HepG2 (cell line): ENCODE data around the gene GALNT10. TPM values are rescaled to one million over a fixed set of nuclear protein-coding genes. Genes with fewer than 3 reads are reported as not detected.

Source experiments
- GPN1 ChIP-seq: sonication (generic); formaldehyde crosslinking; IDR thresholded peaks from 2 replicates; pipeline ENCODE4 v1.5.1; 2020; ENCODE audit warnings: missing genetic modification reagents, borderline replicate concordance
- HBP1 ChIP-seq: IDR thresholded peaks from 2 replicates; pipeline ENCODE4 v1.6.1; 2016; ENCODE audit warnings: low read depth, control low read depth
- HOXA9 ChIP-seq: sonication (generic); formaldehyde crosslinking; IDR thresholded peaks from 2 replicates; pipeline ENCODE4 v1.8.1; 2022; ENCODE audit warnings: missing genetic modification reagents, mild to moderate bottlenecking, moderate library complexity, borderline replicate concordance
- MED13 ChIP-seq: sonication (generic); formaldehyde crosslinking; IDR thresholded peaks from 2 replicates; pipeline ENCODE4 v1.5.0; 2020; ENCODE audit warnings: missing genetic modification reagents
- MEIS1 ChIP-seq: sonication (generic); formaldehyde crosslinking; IDR thresholded peaks from 2 replicates; pipeline ENCODE4 v1.9.0; 2021; ENCODE audit warnings: mild to moderate bottlenecking, missing genetic modification reagents, moderate library complexity, borderline replicate concordance
- POGZ ChIP-seq: sonication (generic); formaldehyde crosslinking; IDR thresholded peaks from 2 replicates; pipeline ENCODE4 v1.4.0; 2020; ENCODE audit warnings: mild to moderate bottlenecking, missing genetic modification reagents
- SETDB1 ChIP-seq: sonication (generic); formaldehyde crosslinking; IDR thresholded peaks from 2 replicates; pipeline ENCODE4 v1.5.1; 2020; ENCODE audit warnings: missing genetic modification reagents, mild to moderate bottlenecking, borderline replicate concordance
- STAT5B ChIP-seq: sonication (generic); formaldehyde crosslinking; IDR thresholded peaks from 2 replicates; pipeline ENCODE4 v1.4.0; 2020; ENCODE audit warnings: missing genetic modification reagents
- TEF ChIP-seq: sonication (generic); formaldehyde crosslinking; IDR thresholded peaks from 2 replicates; pipeline ENCODE4 v1.5.0; 2020; ENCODE audit warnings: missing genetic modification reagents
- THYN1 ChIP-seq: sonication (generic); formaldehyde crosslinking; IDR thresholded peaks from 2 replicates; pipeline ENCODE4 v1.8.1; 2023; ENCODE audit warnings: low read depth, mild to moderate bottlenecking, moderate library complexity, missing genetic modification reagents, borderline replicate concordance
- TMF1 ChIP-seq: sonication (generic); formaldehyde crosslinking; IDR thresholded peaks from 2 replicates; pipeline ENCODE4 v1.8.1; 2022; ENCODE audit warnings: low read depth, missing genetic modification reagents
- ZBTB8A ChIP-seq: sonication (generic); formaldehyde crosslinking; IDR thresholded peaks from 2 replicates; pipeline ENCODE4 v1.4.0; 2020; ENCODE audit warnings: mild to moderate bottlenecking, low read depth, missing genetic modification reagents, borderline replicate concordance
- ZFAT ChIP-seq: sonication (generic); formaldehyde crosslinking; conservative IDR thresholded peaks from 2 replicates; pipeline ENCODE4 v1.8.1; 2023; ENCODE audit warnings: missing genetic modification reagents, inconsistent platforms
- ZFP37 ChIP-seq: sonication (generic); formaldehyde crosslinking; IDR thresholded peaks from 2 replicates; pipeline ENCODE4 v1.4.0; 2020; ENCODE audit warnings: missing genetic modification reagents, borderline replicate concordance
- ZNF251 ChIP-seq: sonication (generic); formaldehyde crosslinking; IDR thresholded peaks from 2 replicates; pipeline ENCODE4 v1.9.0; 2021; ENCODE audit warnings: mild to moderate bottlenecking, missing genetic modification reagents
- ZNF264 ChIP-seq: sonication (generic); formaldehyde crosslinking; IDR thresholded peaks from 2 replicates; pipeline ENCODE4 v1.4.0; 2020; ENCODE audit warnings: missing genetic modification reagents
- ZNF34 ChIP-seq: sonication (generic); formaldehyde crosslinking; IDR thresholded peaks from 2 replicates; pipeline ENCODE4 v1.4.0; 2020; ENCODE audit warnings: mild to moderate bottlenecking, missing genetic modification reagents, borderline replicate concordance
- ZNF564 ChIP-seq: sonication (generic); formaldehyde crosslinking; IDR thresholded peaks from 2 replicates; pipeline ENCODE4 v1.8.1; 2023; ENCODE audit warnings: mild to moderate bottlenecking, missing genetic modification reagents
- ZNF598 ChIP-seq: sonication (generic); formaldehyde crosslinking; IDR thresholded peaks from 2 replicates; pipeline ENCODE4 v1.5.1; 2020; ENCODE audit warnings: mild to moderate bottlenecking, missing genetic modification reagents, borderline replicate concordance
- polyA plus RNA-seq, 8 experiments: library from polyadenylated mRNA; depleted of rRNA in 3 of 8; stranded (reverse) in 7 of 8; unstranded in 1 of 8; fragments of >200 nt; fragmentation: Illumina TruSeq in 4 of 8; extraction: Trizol in 4 of 8; gene quantifications; 2 replicates each; pipeline versions ENCODE4 v1.2.1 to v1.2.3, GENCODE V29; 2011 to 2016; ENCODE audit warnings: low read depth in 4 of 8, missing spikeins in 1 of 8, mixed read lengths in 1 of 8; ENCODE audit not compliant: insufficient read depth in 1 of 8
- total RNA-seq, 5 experiments: library from RNA; depleted of rRNA; stranded (reverse); fragments of >200 nt; fragmentation: Illumina TruSeq; extraction: Trizol; gene quantifications; 2 replicates each; pipeline ENCODE4 v1.2.3, GENCODE V29; 2016; ENCODE audit warnings: low read depth in 1 of 5
- TF ChIP-seq, protein P1 (sequence below): sonication (generic); formaldehyde crosslinking; IDR thresholded peaks from 2 replicates; pipeline ENCODE4 v1.5.0; 2020; ENCODE audit warnings: mild to moderate bottlenecking, missing genetic modification reagents
- TF ChIP-seq, protein P2 (sequence below): sonication (generic); formaldehyde crosslinking; IDR thresholded peaks from 2 replicates; pipeline ENCODE4 v1.4.0; 2020; ENCODE audit warnings: missing genetic modification reagents

The GALNT10 gene
- total and polyA plus RNA-seq, 2 of the 13 experiments (the other 11 are each of a cell fraction or from before 2014, with no cell fraction given), result 8.1 to 11.2 TPM

GRCh38 chr5:154189819-154190594 lies 526 bp upstream of the GALNT10 start (continued):
- TF ChIP-seq, protein P1, sequence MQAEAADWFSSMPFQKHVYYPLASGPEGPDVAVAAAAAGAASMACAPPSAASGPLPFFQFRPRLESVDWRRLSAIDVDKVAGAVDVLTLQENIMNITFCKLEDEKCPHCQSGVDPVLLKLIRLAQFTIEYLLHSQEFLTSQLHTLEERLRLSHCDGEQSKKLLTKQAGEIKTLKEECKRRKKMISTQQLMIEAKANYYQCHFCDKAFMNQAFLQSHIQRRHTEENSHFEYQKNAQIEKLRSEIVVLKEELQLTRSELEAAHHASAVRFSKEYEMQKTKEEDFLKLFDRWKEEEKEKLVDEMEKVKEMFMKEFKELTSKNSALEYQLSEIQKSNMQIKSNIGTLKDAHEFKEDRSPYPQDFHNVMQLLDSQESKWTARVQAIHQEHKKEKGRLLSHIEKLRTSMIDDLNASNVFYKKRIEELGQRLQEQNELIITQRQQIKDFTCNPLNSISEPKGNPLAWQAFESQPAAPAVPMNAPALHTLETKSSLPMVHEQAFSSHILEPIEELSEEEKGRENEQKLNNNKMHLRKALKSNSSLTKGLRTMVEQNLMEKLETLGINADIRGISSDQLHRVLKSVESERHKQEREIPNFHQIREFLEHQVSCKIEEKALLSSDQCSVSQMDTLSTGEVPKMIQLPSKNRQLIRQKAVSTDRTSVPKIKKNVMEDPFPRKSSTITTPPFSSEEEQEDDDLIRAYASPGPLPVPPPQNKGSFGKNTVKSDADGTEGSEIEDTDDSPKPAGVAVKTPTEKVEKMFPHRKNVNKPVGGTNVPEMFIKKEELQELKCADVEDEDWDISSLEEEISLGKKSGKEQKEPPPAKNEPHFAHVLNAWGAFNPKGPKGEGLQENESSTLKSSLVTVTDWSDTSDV (CRISPR knock-in tag), result no peak
- 0 out of 2 replicates have a peak, but pooled peaks have one; percentile 12 for TF ChIP-seq MEIS1 (CRISPR knock-in tag)
- TF ChIP-seq ZFAT (CRISPR knock-in tag), result no peak
- TF ChIP-seq, protein P2, sequence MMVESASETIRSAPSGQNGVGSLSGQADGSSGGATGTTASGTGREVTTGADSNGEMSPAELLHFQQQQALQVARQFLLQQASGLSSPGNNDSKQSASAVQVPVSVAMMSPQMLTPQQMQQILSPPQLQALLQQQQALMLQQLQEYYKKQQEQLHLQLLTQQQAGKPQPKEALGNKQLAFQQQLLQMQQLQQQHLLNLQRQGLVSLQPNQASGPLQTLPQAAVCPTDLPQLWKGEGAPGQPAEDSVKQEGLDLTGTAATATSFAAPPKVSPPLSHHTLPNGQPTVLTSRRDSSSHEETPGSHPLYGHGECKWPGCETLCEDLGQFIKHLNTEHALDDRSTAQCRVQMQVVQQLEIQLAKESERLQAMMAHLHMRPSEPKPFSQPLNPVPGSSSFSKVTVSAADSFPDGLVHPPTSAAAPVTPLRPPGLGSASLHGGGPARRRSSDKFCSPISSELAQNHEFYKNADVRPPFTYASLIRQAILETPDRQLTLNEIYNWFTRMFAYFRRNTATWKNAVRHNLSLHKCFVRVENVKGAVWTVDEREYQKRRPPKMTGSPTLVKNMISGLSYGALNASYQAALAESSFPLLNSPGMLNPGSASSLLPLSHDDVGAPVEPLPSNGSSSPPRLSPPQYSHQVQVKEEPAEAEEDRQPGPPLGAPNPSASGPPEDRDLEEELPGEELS (CRISPR knock-in tag), result peak; percentile 26; the same call in 1 of the 2 replicates
- peak; percentile 13; the same call in 1 of the 2 replicates for TF ChIP-seq POGZ (CRISPR knock-in tag)
- 0 out of 2 replicates have a peak, but pooled peaks have one; percentile 28 for TF ChIP-seq HBP1
- peak; percentile 68; the same call in 1 of the 2 replicates for TF ChIP-seq ZNF264 (CRISPR knock-in tag)
- no peak for TF ChIP-seq ZFP37 (CRISPR knock-in tag)
- TF ChIP-seq THYN1 (CRISPR knock-in tag), result no peak
- TF ChIP-seq SETDB1 (CRISPR knock-in tag), result no peak
- TF ChIP-seq ZBTB8A (CRISPR knock-in tag), result no peak
- no peak for TF ChIP-seq HOXA9 (CRISPR knock-in tag)
- TF ChIP-seq ZNF564, result no peak
- no peak for TF ChIP-seq GPN1 (CRISPR knock-in tag)
- TF ChIP-seq MED13, result no peak
- no peak for TF ChIP-seq ZNF251 (CRISPR knock-in tag)
- TF ChIP-seq TEF, result no peak
- TF ChIP-seq TMF1 (CRISPR knock-in tag), result no peak
- TF ChIP-seq STAT5B (CRISPR knock-in tag), result no peak
- peak; percentile 81; the same call in 1 of the 2 replicates for TF ChIP-seq ZNF598 (CRISPR knock-in tag)
- no peak for TF ChIP-seq ZNF34 (CRISPR knock-in tag)
